ENCODE measurements around the gene GSG1L2. TPM values are rescaled to one million over a fixed set of nuclear protein-coding genes. Genes with fewer than 3 reads are reported as not detected.

The GSG1L2 gene
- total RNA-seq, 1 experiment from 2014 or later = not detected

DNA sequence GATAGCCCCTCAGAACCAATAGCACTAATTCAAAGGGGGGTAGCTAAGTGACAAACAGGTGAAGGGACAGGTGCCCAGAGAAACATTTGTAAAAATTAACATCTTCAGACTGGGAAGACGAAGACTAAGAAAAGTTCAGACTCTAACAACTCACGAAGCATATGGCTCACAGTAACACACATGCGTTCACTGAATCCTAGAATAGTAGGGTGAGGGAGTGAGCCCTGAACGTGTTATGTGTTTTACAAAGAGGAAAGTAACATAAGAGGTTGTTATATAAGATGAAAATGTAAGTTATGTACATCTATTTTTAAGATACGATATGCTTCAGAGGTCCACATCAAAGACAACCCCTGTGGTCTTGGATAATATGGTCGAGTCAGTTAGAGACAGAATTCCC lies 15.2 kb downstream of the GSG1L2 start:
- Histone ChIP-seq H3K9ac (ENCODE audit: low read length) (no peak overlapping the region), H3K4me2 (ENCODE audit: low read length) (no peak overlapping the region), H3K4me3 (replicated peaks in 1 of 2; ENCODE audit: low read depth in 1 of 2, low read length in 2 of 2) (no peak overlapping the region), H3K27me3 (ENCODE audit: insufficient read depth, low read length) (no peaks in the 10 kb centered on the region), H4K20me1 (ENCODE audit: insufficient read depth) (no peaks in the 10 kb centered on the region), H3K9me2 (ENCODE audit: insufficient read depth) (no peaks in the 10 kb centered on the region), H2AFZ (ENCODE audit: low read depth, low read length, poor library complexity, severe bottlenecking) (no peak overlapping the region), H3K79me2 (ENCODE audit: insufficient read depth, low read length) (no peaks in the 10 kb centered on the region), H3K9me3 (ENCODE audit: control insufficient read depth in 1 of 2, insufficient read depth in 1 of 2, low read depth in 1 of 2, low read length in 2 of 2) (no peaks in the 10 kb centered on the region), H3K36me3 (ENCODE audit: control insufficient read depth in 1 of 2, insufficient read depth in 2 of 2, low read length in 2 of 2) (no peaks in the 10 kb centered on the region), H3K4me1 (ENCODE audit: control insufficient read depth in 1 of 2, insufficient read depth in 2 of 2, low read length in 2 of 2) (peaks cover 10 to 16% of the 10 kb centered on the region in 2 experiments; a peak in 3 of 4 replicates), H3K27ac (ENCODE audit: low read depth, low read length) (no peak overlapping the region)
- TF ChIP-seq ATF3 (IDR thresholded peaks at IDR 0.05) (no peak), ZBTB33 (IDR thresholded peaks at IDR 0.05; ENCODE audit: extremely low read depth, insufficient replicate concordance, low read length) (no peak), MAX (IDR thresholded peaks at IDR 0.05) (no peak), CEBPB (IDR thresholded peaks at IDR 0.05; ENCODE audit: low read depth) (no peak), ZNF274 (IDR thresholded peaks at IDR 0.05; ENCODE audit: low read depth, low read length) (no peak), JUND (IDR thresholded peaks at IDR 0.05) (no peak), SP1 (IDR thresholded peaks at IDR 0.05; ENCODE audit: low read depth) (no peak), POLR2A (IDR thresholded peaks at IDR 0.05; ENCODE audit: borderline replicate concordance, extremely low read depth, insufficient read depth, insufficient read length) (no peak), FOSL1 (IDR thresholded peaks at IDR 0.05; ENCODE audit: low read depth) (no peak), ZFX (IDR thresholded peaks at IDR 0.05) (no peak), SRF (IDR thresholded peaks at IDR 0.05; ENCODE audit: low read depth) (no peak), POLR2AphosphoS5 (IDR thresholded peaks at IDR 0.05; ENCODE audit: low read depth, low read length) (no peak), RAD21 (IDR thresholded peaks at IDR 0.05; ENCODE audit: low read depth) (no peak), TCF7L2 (IDR thresholded peaks at IDR 0.05; ENCODE audit: borderline replicate concordance, extremely low read depth, insufficient read depth, insufficient read length) (no peak), CBX3 (IDR thresholded peaks at IDR 0.05; ENCODE audit: low read depth) (no peak)
- TF ChIP-seq, protein P1, sequence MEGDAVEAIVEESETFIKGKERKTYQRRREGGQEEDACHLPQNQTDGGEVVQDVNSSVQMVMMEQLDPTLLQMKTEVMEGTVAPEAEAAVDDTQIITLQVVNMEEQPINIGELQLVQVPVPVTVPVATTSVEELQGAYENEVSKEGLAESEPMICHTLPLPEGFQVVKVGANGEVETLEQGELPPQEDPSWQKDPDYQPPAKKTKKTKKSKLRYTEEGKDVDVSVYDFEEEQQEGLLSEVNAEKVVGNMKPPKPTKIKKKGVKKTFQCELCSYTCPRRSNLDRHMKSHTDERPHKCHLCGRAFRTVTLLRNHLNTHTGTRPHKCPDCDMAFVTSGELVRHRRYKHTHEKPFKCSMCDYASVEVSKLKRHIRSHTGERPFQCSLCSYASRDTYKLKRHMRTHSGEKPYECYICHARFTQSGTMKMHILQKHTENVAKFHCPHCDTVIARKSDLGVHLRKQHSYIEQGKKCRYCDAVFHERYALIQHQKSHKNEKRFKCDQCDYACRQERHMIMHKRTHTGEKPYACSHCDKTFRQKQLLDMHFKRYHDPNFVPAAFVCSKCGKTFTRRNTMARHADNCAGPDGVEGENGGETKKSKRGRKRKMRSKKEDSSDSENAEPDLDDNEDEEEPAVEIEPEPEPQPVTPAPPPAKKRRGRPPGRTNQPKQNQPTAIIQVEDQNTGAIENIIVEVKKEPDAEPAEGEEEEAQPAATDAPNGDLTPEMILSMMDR (IDR thresholded peaks at IDR 0.05 in 2 of 3, conservative IDR thresholded peaks at IDR 0.05 in 1 of 3; ENCODE audit: borderline replicate concordance in 1 of 3, insufficient read depth in 1 of 3, low read depth in 2 of 3, low read length in 2 of 3) = no peak
- ChIA-PET CTCF (no interaction called here), RAD21 (ENCODE audit: low non-redundant PET in 1 of 2, low total read pairs in 2 of 2, uncharacterized antibody in 2 of 2, unreplicated experiment in 2 of 2) (no interaction called here), POLR2A (no interaction called here)
- DNase-seq (ENCODE audit: low read depth, low spot score) (no peak), ATAC-seq (no peak)
- intact Hi-C loops (cut with micrococcal nuclease) = no loop called here
- no TSS peak for BruUV-seq (replicated peaks)
